Large intestine (tissue), 3 donors: Measurements from ENCODE around the gene CDPF1. TPM values are rescaled to one million over a fixed set of nuclear protein-coding genes. Genes with fewer than 3 reads are reported as not detected.

Experiments used
- DNase-seq, 2 donors: peaks; one replicate each; pipeline versions ENCODE4 v3.0.0 to v3.0.0-alpha.2; 2013
- H3K27ac ChIP-seq: one replicate; pipeline ENCODE4 v1.5.1; 2013; ENCODE audit warnings: low read length
- H3K27me3 ChIP-seq: 2 replicates; pipeline ENCODE4 v1.6.1; 2013; ENCODE audit warnings: low read length; ENCODE audit not compliant: control insufficient read depth, insufficient read depth
- H3K36me3 ChIP-seq: 2 replicates; pipeline ENCODE4 v1.6.1; 2013; ENCODE audit warnings: low read length; ENCODE audit not compliant: control insufficient read depth, insufficient read depth
- H3K4me1 ChIP-seq: one replicate; pipeline ENCODE4 v1.6.1; 2013; ENCODE audit warnings: low read length; ENCODE audit not compliant: control insufficient read depth, insufficient read depth
- H3K4me3 ChIP-seq: one replicate; pipeline ENCODE4 v1.5.1; 2013; ENCODE audit warnings: low read length
- H3K9me3 ChIP-seq: one replicate; pipeline ENCODE4 v1.6.1; 2013; ENCODE audit warnings: mild to moderate bottlenecking, low read depth, low read length, moderate library complexity; ENCODE audit not compliant: control insufficient read depth
- WGBS: methylation state at CpG from one replicate; pipeline ENCODE4 v1.1.5; 2013; ENCODE audit warnings: low lambda C conversion rate; ENCODE audit not compliant: insufficient coverage; 5-methylcytosine and 5-hydroxymethylcytosine counted together
- polyA plus RNA-seq: library from polyadenylated mRNA; unstranded; fragments of 120-200 nt; gene quantifications from one replicate; pipeline ENCODE4 v1.2.1, GENCODE V29; 2013

The CDPF1 gene
- polyA plus RNA-seq, 1 donor: 11.2 TPM

- Histone ChIP-seq H3K4me3 (no peak overlapping the region), H3K27ac (no peak overlapping the region), H3K4me1 (peaks cover 19% of the 10 kb centered on the region), H3K36me3 (peaks cover 66% of the 10 kb centered on the region), H3K27me3 (no peaks in the 10 kb centered on the region), H3K9me3 (no peaks in the 10 kb centered on the region)
- WGBS: no CpG with 5 or more reads among the region's 2 CpGs
- DNase-seq: no peak
Observed at GRCh38 chr22:46240073-46240472, 10.0 kb downstream of the CDPF1 start.

GRCh38 chr22:46239261-46240048, 10.6 kb downstream of the CDPF1 start:
- Histone ChIP-seq H3K27me3 (no peaks in the 10 kb centered on the region), H3K4me3 (no peak overlapping the region), H3K9me3 (no peaks in the 10 kb centered on the region), H3K27ac (no peak overlapping the region), H3K4me1 (peaks cover 19% of the 10 kb centered on the region), H3K36me3 (peaks cover 68% of the 10 kb centered on the region)
- no peak for DNase-seq
- no CpG with 5 or more reads among the region's 20 CpGs for WGBS

- peaks cover 66% of the 10 kb centered on the region for H3K36me3 ChIP-seq
Observed at GRCh38 chr22:46238541-46238940, 11.6 kb downstream of the CDPF1 start.

GRCh38 chr22:46237453-46238124, 12.5 kb downstream of the CDPF1 start:
- Histone ChIP-seq H3K4me3 (no peak overlapping the region), H3K4me1 (peaks cover 19% of the 10 kb centered on the region), H3K27me3 (no peaks in the 10 kb centered on the region), H3K9me3 (no peaks in the 10 kb centered on the region), H3K36me3 (peaks cover 69% of the 10 kb centered on the region), H3K27ac (no peak overlapping the region)
- no CpG with 5 or more reads among the region's 12 CpGs for WGBS
- no peak for DNase-seq

More at GRCh38 chr22:46238541-46238940, 11.6 kb downstream of the CDPF1 start:
- WGBS: no CpG with 5 or more reads among the region's 16 CpGs
- Histone ChIP-seq H3K9me3 (no peaks in the 10 kb centered on the region), H3K4me1 (peaks cover 19% of the 10 kb centered on the region), H3K4me3 (no peak overlapping the region), H3K27ac (no peak overlapping the region), H3K27me3 (no peaks in the 10 kb centered on the region)
- DNase-seq: no peak

GRCh38 chr22:46234969-46235368, 15.1 kb downstream of the CDPF1 start:
- Histone ChIP-seq H3K4me3 (no peak overlapping the region), H3K9me3 (no peaks in the 10 kb centered on the region), H3K27ac (no peak overlapping the region), H3K36me3 (peaks cover 72% of the 10 kb centered on the region), H3K4me1 (peaks cover under 1% of the 10 kb centered on the region), H3K27me3 (no peaks in the 10 kb centered on the region)
- WGBS: no CpG with 5 or more reads among the region's 12 CpGs
- no peak for DNase-seq

- Histone ChIP-seq H3K27me3 (no peaks in the 10 kb centered on the region), H3K36me3 (peaks cover 62% of the 10 kb centered on the region), H3K4me3 (no peak overlapping the region), H3K27ac (no peak overlapping the region), H3K4me1 (no peaks in the 10 kb centered on the region), H3K9me3 (no peaks in the 10 kb centered on the region)
- WGBS: no CpG with 5 or more reads among the region's 9 CpGs
- no peak for DNase-seq
Observed at GRCh38 chr22:46233231-46233630, 16.9 kb downstream of the CDPF1 start.

- Histone ChIP-seq H3K9me3 (no peaks in the 10 kb centered on the region), H3K4me1 (no peaks in the 10 kb centered on the region), H3K4me3 (no peak overlapping the region), H3K27ac (no peak overlapping the region), H3K36me3 (peaks cover 49% of the 10 kb centered on the region), H3K27me3 (no peaks in the 10 kb centered on the region)
- no peak for DNase-seq
- WGBS: 100% methylated on average over 3 of the region's 13 CpGs
Observed at GRCh38 chr22:46230262-46230901, 19.7 kb downstream of the CDPF1 start.

GRCh38 chr22:46229701-46230100, 20.4 kb downstream of the CDPF1 start:
- peaks cover 49% of the 10 kb centered on the region for H3K36me3 ChIP-seq
- WGBS: no CpG with 5 or more reads among the region's 8 CpGs

GRCh38 chr22:46226577-46226976, 23.5 kb downstream of the CDPF1 start:
- Histone ChIP-seq H3K4me3 (no peak overlapping the region), H3K27me3 (no peaks in the 10 kb centered on the region), H3K27ac (no peak overlapping the region), H3K9me3 (no peaks in the 10 kb centered on the region), H3K4me1 (no peaks in the 10 kb centered on the region), H3K36me3 (peaks cover 46% of the 10 kb centered on the region)
- no peak for DNase-seq
- WGBS: no CpG with 5 or more reads among the region's 7 CpGs

More at GRCh38 chr22:46229701-46230100, 20.4 kb downstream of the CDPF1 start:
- H3K4me3 ChIP-seq: no peak overlapping the region
- no peak for DNase-seq
- H3K27ac ChIP-seq: no peak overlapping the region
- H3K4me1 ChIP-seq: no peaks in the 10 kb centered on the region
- no peaks in the 10 kb centered on the region for H3K9me3 ChIP-seq
- no peaks in the 10 kb centered on the region for H3K27me3 ChIP-seq

- WGBS: no CpG with 5 or more reads among the region's 7 CpGs
Observed at GRCh38 chr22:46225631-46226030, 24.5 kb downstream of the CDPF1 start.

More at GRCh38 chr22:46225631-46226030, 24.5 kb downstream of the CDPF1 start:
- Histone ChIP-seq H3K36me3 (peaks cover 53% of the 10 kb centered on the region), H3K27me3 (no peaks in the 10 kb centered on the region), H3K4me1 (no peaks in the 10 kb centered on the region), H3K27ac (no peak overlapping the region), H3K9me3 (no peaks in the 10 kb centered on the region), H3K4me3 (no peak overlapping the region)
- no peak for DNase-seq
